ENCODE results near the gene POLR3GL.

The POLR3GL gene

DNA sequence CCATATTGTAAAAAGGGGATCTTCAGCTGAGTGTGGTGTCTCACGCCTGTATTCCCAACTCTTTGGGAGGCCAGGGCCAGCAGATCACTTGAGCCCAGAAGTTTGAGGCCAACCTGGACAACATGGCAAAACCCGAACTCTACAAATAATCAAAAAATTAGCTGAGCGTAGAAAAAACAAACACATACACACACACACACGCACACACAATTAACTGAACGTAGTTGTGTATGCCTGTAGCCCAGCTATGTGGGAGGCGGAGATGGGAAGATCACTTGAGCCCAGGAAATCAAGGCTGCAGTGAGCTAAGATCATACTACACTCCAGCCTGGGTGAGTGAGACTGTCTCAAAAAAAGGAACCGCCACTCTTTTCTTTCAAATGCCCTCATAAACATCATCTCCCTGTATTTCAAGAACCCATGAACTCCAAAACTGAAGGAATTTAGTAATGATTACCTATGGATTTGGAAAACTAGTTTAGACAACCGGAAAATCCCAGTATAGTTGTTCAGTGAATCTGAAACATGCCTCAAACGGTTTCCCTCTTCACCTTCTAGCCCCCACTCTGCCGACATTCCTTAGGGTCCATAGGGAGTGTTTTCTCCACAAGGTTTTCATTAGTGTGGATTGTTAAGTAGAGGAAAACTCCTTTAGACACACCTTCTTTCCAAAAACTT is 27.4 kb downstream of the POLR3GL start:
- no peak for DNase-seq (ENCODE audit: low read depth in 2 of 3, low spot score in 1 of 3)

DNA sequence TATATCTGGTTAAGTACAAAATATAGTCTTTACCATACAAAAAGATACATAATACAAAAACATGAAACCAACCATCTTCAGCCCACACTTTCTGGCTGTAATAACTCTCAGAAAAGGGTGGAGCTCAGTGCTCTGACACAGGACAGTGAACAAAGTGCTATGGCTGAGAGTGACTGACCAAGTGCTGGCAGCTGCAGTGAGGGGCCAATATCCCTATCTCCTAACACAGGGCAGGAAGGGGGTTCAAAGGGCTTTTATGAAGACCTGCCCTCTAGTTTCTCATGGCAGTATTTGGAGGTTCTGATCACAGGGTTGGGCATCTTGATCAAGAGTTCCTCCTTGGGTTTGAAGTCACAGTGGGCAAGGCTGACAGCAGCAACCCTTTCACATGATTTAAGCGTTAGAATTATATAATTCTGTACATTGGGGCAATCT is 28.0 kb downstream of the POLR3GL start:
- no peak for DNase-seq (ENCODE audit: low read depth in 2 of 3, low spot score in 1 of 3)

DNA sequence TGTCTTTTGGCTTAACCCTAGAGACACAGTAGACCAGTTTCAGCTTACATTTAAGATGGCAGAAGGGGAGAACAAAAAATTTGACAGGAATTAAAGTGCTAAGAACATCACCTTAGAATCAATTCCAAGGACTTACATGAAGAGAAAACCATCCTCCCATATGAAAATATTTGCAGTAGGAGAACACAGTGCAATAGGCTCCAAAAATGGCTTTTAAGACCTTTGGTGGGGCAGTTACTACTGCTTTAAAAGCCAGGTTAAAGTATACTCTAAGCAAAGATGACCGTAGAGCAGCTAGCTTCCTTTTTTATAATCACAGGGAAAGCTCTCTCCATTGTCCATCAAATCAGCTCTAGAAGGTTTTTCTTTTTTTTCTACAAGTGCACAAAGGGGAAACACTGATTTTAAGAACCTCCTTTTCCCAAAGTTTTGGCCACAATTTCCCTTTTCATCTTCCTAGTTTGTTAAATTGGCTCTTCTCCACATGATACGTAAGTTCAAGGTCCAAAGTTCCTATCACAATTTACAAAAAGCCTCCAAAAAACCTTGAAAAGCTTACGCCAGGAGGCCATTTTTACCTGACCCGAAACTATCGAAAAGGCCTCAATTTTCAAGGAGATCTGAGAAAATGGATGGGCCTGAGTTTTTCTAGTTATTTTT is 28.6 kb downstream of the POLR3GL start:
- no peak for DNase-seq (ENCODE audit: low read depth in 2 of 3, low spot score in 1 of 3)

DNA sequence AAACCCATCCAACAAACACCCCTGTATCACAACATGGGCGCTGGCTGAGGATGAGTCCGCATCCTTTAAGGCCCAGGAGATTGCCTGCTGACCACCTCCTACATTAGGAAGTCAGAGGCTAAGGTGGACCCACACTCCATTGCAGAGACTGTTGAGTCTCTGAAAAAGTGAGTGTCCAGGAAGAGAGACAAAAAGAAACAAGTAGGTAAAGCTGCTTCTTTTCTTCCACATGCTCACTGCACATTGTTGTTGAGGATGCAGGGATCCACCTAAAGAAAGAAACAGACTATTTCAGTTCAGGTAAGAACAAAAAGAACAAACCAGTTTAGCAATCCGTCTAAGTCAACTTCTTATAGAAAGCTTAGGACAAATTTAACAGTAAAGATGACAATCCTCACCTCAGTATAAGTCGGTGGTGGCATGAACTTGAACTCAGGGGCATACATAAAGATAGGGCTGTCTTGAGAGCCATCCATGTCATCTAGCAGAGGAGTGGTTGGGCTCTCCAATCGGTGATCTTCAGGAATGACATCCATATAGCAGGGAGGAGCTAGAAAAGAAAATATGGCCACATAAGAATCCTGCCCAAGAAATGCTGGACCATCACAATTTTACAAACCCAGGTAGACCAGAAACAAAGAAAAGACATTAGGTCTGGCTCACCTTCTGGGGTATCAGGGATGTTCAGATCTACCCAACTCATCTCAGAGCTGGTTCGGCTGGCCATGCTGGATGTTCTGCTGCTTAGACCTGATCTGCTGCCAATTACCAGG is 29.3 kb downstream of the POLR3GL start:
- no peak for DNase-seq (ENCODE audit: low read depth in 2 of 3, low spot score in 1 of 3)

DNA sequence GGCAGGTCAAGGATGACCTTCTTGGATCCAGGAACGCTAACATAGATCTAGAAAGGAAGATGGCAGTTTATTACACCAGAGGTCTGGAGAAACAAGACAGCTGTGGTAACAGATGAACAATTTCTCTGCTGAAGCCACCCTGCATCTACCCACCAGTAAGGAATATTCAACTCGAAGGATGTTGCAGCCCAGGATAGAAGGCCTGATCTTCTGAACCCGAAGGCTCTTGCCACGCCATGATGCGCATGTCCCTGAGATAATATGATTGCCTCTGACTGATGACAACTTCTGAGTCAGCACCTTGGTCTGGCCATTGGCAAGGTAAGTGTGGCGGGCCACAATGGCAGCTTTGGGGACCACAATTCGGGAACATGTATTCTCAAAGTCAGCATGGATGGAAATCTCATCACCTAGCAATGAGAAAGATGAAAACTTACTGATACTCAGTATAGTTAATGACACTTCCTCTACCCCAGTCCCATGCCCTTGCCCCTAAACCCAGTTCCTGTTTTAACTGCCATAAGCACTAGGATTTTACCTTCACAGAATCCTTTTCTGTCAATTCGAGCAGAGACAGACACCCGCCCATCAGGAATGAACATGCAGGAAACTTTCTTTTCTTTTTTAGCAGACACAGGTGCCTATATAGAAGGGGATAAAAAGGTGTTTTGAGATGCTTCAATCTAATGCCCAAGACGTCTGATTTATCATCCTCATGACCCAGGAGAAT is 30.1 kb downstream of the POLR3GL start:
- DNase-seq (ENCODE audit: low read depth in 2 of 3, low spot score in 1 of 3) = no peak

DNA sequence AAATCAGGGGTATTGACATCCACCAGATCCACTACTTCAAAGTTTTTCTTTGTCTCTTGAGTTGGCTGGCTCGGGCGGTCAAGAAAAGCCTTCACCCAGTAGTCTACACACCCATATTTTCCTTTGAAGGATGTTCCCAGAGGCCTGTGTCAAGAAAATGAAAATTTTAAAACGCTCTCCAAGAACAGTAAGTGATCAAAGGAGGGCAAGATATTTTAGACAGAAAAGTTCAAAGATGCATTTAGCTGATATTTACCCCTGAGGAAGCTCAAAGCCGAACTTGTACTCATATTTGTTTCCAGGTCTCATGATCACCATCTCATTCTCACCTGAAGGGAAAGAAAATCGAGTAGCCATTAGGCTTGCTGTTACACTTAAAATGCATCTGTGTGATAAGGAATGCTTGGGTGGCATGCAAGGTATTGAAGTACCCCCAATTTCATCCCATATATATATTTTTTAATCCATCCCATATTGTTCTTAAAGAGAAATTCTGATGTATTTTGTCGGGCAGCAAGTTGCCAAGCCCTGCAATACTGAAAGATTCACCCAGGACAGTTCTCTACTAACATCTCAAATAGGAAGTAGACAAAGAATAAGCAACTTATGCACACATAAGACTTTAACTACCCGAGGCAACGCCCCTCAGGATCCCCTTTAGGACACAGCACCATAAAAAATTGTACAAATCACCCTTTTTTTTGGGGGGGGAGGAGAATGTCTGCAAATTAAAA is 30.8 kb downstream of the POLR3GL start:
- DNase-seq (ENCODE audit: low read depth in 2 of 3, low spot score in 1 of 3) = no peak

DNA sequence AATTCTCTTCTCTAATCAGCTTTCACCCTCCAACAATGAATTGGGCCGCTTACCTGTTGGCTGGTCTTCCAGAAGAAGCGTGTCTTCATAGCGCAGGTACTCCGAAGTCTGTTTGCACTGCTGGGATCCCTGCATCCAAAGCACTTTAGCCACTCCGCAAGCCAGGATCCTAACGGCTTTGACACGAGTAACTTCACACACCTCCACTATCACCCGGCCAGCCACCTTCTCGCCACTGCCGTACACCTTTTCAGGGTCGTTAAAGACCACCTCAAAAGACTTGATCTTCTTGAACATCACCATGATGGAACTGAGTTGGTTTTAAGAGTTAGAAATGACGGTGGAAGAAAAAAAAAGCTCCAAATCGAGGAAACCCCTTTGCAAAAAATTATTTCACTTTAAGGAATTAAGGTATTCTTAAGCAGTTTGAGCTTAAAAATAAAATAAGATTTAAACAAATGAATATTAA is 31.5 kb downstream of the POLR3GL start:
- DNase-seq (ENCODE audit: low read depth in 2 of 3, low spot score in 1 of 3) = no peak

DNA sequence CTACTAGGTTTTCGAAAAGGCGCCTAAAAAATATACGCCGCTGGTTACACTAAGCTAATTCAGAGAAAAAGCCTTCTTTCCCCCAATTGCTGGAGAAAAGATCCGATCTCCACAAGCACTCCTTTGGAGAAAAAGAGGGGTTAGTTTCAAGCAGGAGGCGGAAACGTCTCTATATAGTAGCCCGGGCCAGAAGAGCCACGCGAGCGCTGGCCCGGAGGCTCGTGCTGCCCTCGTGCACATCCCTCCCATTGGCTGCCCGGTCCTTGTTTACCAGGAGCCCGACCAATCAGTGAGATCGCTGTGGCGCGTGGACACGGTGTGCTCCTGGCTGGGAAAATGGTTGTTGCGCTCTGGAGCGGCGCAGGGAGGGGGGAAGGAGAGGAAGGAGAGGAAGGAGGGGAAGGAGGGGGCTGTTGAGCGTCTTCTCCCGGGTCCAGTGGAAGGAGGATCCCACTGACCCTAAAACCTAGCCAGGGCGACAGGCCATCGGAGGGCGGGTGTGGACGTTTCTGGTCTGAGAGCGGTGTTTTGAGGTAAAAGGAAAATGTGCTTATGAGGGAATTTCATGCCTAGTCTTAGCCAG is 32.0 kb downstream of the POLR3GL start, which contains the start of gene TXNIP:
Gene TXNIP (minus strand): TSS at position 147 of the 583 bp plus-strand sequence. CDS start 313 bp downstream, outside the sequence.
- DNase-seq (ENCODE audit: low read depth in 2 of 3, low spot score in 1 of 3) = peak; percentile 89 to 91 (median 91)

DNA sequence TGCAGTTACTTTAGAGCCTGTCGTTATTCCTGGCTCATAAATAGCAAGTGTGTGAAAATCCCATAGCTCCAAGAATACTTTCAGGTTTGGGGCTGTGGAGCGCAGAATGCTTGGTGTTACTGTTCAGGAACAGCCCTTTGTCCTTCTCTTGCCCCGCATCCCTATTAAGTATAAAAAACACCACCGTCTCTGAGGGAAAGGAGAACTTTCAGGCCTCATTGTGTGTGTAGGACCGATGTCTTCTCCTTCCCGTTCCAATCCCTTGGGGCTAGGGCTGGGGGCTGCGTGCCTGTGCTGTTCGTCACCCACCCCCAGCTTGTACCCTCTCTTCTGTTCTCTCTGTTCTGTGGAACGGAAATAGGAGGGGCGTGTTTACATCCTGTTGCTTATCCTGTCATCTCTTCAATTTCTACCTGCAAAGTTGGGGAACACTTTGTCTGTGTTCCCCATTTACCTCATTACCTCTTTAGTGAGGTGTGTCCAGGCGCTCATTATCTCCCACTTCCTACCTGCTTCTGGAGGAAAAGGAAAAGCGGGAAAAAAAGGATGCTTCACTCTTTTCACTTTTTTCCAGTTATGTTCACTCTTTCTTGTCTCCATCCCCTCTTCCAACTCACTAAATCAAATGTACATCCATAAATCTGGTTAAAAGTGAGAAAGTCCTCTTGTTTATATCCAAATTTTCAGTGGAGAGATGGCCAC is 32.7 kb downstream of the POLR3GL start:
- no peak for DNase-seq (ENCODE audit: low read depth in 2 of 3, low spot score in 1 of 3)

DNA sequence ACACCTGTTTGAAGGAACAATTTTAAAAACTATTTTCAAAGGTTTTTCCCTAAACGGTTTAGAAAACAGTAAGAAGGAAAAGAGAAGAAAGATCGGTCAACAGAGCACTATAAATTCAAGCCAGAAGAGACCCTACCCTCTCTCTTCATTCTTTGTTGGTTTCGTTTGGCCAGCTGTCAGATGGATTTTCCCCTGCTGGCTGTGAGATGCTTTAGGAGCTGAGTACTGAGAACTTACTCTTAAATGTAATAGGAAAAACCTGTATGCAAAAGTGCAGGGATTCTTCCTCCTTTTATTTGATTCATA is 33.2 kb downstream of the POLR3GL start:
- no peak for DNase-seq (ENCODE audit: low read depth in 2 of 3, low spot score in 1 of 3)

DNA sequence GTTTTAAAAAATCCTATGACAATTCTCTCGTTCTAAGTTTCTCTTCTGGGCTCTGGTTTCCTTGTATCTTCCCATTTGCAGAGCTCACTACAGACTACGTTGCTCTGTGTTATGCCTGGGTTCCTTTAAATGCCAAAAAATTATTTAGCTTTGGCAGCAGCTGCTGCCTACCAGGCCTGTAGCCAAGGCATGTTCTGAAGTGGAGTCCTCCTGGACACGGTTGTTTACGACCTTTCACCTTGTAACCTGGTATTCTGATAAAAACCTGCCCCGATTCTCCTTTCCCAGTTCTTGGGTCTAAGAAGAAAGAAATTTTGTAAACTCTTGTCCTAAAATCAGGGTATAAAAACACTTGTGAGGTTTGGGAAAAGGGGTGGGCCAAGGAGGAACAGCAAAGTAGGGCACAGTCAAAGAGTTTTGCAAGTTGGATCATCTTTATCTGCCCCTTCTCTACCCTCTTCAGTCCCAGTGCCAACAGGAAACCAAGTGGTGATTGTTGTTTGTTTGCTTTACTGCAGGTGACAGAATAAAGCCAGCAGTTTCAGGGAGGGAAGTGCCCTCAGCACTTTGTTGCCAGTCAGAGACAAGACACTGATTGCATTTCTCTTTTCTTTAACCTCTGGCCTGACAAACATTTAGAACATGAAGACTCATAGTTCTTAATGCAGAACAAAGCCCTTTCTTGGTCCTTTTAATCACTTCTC is 35.0 kb downstream of the POLR3GL start:
- DNase-seq (ENCODE audit: low read depth in 2 of 3, low spot score in 1 of 3) = no peak

DNA sequence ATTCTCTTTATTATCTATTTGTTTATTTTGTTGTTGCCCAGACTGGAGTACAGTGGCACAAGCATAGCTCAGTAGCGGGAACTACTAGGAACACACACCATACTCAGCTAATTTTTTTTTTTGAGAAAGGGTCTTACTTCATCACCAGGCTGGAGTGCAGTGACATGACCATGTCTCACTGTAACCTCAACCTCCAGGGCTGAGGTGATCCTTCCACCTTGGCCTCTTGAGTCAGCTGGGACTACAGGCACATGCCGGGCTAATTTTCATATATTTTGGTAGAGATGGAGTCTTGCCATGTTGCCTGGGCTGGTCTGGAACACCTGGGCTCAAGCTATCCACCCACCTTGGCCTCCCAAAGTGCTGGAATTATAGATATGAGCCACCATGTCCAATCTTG is 37.2 kb downstream of the POLR3GL start:
- no peak for DNase-seq (ENCODE audit: low read depth in 2 of 3, low spot score in 1 of 3)

DNA sequence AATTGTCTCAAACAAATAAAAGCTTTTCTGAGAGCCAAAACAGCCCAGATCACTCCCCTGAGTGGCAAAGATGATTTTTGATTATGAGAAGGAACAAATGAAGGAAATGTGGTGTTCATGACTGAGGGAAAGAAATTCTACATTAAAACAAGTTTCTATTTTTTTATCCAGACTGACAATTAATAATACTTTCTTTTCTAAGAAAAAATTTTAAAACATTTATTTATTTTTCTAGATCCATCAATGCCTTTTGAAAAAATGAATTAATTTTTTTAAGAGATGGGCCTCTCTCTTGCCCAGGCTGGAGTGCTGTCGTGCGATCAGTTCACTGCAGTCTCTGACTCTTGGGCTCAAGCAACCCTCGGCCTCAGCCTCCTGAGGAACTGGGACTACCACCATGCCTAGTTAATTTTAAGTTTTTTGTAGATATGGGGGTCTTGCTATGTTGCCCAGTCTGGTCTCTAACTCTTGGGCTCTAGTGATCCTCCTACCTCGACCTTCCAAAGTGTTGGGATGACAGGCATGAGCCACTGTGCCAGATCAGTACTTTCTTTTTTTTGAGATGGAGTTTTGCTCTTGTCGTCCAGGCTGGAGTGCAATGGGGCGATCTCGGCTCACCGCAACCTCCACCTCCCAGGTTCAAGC is 43.1 kb downstream of the POLR3GL start:
- no peak for DNase-seq (ENCODE audit: low read depth in 2 of 3, low spot score in 1 of 3)

DNA sequence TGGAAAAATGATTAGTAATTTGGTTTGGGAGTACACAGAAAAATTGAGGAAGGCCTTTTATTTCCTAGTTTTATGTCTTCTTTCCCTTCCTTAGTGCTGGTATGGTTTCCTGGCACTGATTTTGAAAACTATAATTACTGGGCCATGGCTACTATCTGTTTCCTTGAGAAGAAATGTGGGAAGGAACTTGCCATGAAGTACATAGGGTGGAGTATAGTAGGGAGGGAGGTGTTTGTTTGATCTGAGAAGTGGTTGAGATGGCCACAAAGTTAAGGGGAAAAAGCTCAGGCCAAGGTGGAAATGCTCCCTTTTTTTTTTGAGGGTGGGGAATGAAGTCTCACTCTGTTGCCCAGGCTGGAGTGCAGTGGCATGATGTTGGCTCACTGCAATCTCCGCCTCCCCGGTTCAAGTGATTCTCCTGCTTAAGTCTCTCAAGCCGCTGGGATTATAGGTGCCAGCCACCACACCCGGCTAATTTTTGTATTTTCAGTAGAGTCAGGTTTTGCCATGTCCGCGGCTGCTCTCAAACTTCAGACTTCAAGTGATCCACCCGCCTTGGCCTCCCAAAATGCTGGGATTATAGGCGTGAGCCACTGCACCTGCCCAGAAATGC is 45.7 kb downstream of the POLR3GL start:
- DNase-seq (ENCODE audit: low read depth in 2 of 3, low spot score in 1 of 3) = no peak

DNA sequence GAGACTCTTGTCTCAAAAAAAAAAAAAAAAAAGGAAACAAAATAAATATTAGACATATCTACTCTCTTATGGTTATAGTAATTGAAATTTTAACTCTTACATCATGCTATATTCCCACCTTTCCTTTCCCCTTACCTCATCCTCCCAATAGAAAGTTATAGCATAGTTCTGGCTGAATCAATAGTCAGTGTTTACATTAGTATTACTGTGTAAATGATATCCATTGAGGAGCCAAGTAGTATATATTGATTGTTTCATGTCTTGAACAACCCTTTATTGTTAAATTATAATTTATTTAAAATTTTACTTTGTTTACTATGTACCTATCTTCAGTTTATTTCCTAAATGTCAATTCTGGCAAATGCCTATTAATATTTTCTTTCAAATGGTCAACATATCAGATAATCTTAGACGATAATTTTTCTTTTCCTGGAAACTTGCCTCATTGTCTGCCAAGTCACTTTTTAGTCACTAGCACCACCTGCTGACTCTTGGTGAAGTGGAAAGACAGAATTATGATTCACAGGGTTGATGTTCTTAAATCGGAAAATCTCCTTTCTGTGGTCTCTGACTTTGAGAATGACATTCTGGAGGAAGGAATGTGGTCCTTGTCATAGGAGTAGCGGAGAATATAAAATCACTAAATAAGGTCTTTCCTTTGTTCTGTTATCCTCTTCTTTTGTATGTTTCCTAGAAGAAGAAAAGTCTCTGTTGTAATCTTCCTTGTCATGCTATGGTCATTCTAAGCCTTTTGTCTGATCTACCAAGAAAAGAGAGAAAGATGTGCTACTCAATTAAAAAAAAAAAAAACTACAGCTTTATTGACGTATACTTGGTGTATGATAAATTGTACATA is 48.4 kb downstream of the POLR3GL start:
- DNase-seq (ENCODE audit: low read depth in 2 of 3, low spot score in 1 of 3) = peak in 1 of 3 donors; percentile 66

DNA sequence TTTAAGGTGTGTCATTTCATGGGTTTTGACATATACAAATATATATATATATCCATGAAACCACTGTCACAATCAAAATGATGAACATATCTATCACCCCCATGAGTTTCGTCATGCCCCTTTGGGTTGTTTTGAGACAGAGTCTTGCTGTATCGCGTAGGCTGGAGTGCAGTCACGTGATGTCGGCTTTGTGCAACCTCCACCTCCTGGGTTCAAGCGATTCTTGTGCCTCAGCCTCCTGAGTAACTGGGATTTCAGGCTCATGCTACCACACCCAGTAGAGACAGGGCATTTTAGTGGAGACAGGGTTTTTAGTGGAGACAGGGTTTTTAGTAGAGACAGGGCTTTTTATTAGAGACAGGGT is 49.1 kb downstream of the POLR3GL start:
- DNase-seq (ENCODE audit: low read depth in 2 of 3, low spot score in 1 of 3) = no peak

DNA sequence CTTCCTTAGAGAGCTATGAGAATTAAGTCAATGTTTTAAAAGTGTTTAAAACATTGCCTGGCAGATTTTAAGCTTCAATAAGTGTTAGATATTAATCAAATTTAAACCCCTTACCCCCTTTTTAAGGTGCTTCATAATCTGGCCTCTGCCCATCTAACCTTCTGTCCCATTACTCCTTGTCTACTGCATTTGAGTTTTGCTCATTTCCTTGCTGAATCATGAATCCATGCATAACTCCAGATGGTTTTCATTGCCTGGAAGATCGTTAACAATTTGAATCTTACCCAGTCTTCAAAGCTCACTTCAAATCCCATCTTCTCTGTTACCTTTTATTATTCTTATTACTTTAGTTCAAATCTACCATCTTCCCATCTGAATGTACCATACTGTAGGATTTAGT is 52.4 kb downstream of the POLR3GL start:
- no peak for DNase-seq (ENCODE audit: low read depth in 2 of 3, low spot score in 1 of 3)
